Measurements from ENCODE around the gene HHLA2. TPM values are rescaled to one million over a fixed set of nuclear protein-coding genes. Genes with fewer than 3 reads are reported as not detected.
"Not testable (repeated sequence)": the region's sequence is repeated elsewhere in the genome, so short reads cannot be mapped to it uniquely, and the experiment has no call there.

HHLA2 gene
- total RNA-seq, 2 experiments from 2014 or later = 1.1 to 1.3 TPM

- no peak overlapping the region for H3K4me3 Mint-ChIP-seq
- H3K4me1 Mint-ChIP-seq = peaks cover 15% of the 10 kb centered on the region
- DNase-seq = no peak
- no peaks in the 10 kb centered on the region for H3K9me3 Mint-ChIP-seq
- no peak overlapping the region for H3K27ac Mint-ChIP-seq
- H3K36me3 Mint-ChIP-seq = no peaks in the 10 kb centered on the region
- no peaks in the 10 kb centered on the region for H3K27me3 Mint-ChIP-seq
Observed at GRCh38 chr3:108345492-108346205, 49.3 kb downstream of the HHLA2 start.

GRCh38 chr3:108346301-108347227 lies 50.2 kb downstream of the HHLA2 start:
- Mint-ChIP-seq H3K36me3 (no peaks in the 10 kb centered on the region), H3K27me3 (no peaks in the 10 kb centered on the region), H3K4me1 (peaks cover 15% of the 10 kb centered on the region), H3K4me3 (no peak overlapping the region), H3K27ac (no peak overlapping the region), H3K9me3 (no peaks in the 10 kb centered on the region)
- DNase-seq = no peak

GRCh38 chr3:108352176-108352575 lies 55.8 kb downstream of the HHLA2 start:
- Mint-ChIP-seq H3K4me3 (no peak overlapping the region), H3K36me3 (no peaks in the 10 kb centered on the region), H3K27ac (no peak overlapping the region), H3K9me3 (no peaks in the 10 kb centered on the region), H3K27me3 (no peaks in the 10 kb centered on the region), H3K4me1 (no peaks in the 10 kb centered on the region)
- no peak for DNase-seq

DNA sequence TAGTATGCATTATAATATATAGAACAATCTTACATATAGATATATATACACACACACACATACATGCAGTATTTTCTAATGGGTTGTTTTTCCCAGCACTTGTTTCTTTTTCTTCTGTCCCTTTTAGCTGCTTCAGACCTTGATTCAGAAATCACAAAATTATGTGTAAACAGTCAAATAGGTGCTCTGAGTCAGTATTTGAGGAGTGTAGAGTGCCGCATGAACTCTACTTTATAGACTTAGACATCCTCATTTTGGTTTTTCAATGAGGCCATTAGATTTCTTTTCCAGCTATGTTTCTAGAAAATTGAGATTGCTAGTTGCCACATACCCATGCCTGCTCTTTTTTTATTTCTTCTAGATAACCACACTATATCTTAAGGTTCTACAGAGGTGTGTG lies 58.2 kb downstream of the HHLA2 start:
- Mint-ChIP-seq H3K36me3 (no peaks in the 10 kb centered on the region), H3K27me3 (no peaks in the 10 kb centered on the region)
- no peak for DNase-seq

DNA sequence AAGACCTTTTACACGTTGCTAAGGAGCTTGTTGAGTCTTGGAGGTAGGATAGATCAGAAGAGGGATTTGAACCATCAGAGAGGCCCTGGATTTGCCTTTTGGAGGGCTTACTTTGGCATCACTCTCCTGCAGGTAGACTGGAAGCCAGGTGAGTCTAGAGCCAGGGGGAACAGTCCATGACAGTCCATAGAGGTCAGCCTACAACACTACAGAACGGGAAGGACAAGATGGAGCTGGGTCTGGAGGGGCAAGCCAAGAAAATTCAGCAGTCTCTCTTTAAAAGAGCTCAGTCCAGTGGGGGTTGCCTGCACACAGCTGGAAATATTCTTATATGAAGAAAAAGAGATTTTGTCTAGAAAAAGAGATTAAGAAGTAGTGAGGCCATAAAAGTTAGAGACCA lies 60.7 kb downstream of the HHLA2 start:
- H3K4me1 Mint-ChIP-seq = no peaks in the 10 kb centered on the region

More for the DNA sequence above, 58.2 kb downstream of the HHLA2 start:
- Mint-ChIP-seq H3K4me1 (no peaks in the 10 kb centered on the region), H3K27ac (no peak overlapping the region), H3K9me3 (no peaks in the 10 kb centered on the region), H3K4me3 (no peak overlapping the region)

DNA sequence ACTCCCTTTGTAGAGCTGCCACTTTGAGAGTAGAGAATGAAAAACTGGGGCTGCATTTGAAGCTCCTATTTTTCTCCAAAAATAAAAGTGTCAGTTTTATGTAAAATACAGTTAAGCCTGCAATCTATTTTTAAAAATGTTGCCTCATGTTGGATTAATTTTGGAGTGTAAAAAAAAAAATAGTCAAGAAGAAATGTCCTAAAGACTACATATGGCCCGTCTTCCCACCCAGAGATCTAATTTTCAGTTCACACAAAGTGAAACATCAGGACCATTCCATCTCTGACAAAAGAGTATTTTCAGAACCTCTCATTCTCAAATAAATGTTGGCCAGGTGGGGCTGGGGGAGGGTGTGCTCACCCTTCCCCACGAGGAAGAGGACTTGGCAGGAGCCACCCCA lies 62.7 kb downstream of the HHLA2 start:
- H3K27me3 Mint-ChIP-seq = no peaks in the 10 kb centered on the region
- no peak for DNase-seq
- no peaks in the 10 kb centered on the region for H3K36me3 Mint-ChIP-seq
- H3K4me3 Mint-ChIP-seq = no peak overlapping the region
- H3K4me1 Mint-ChIP-seq = no peaks in the 10 kb centered on the region
- H3K9me3 Mint-ChIP-seq = no peaks in the 10 kb centered on the region
- H3K27ac Mint-ChIP-seq = no peak overlapping the region

More for the DNA sequence above, 60.7 kb downstream of the HHLA2 start:
- H3K27ac Mint-ChIP-seq = no peak overlapping the region
- no peaks in the 10 kb centered on the region for H3K9me3 Mint-ChIP-seq
- no peaks in the 10 kb centered on the region for H3K36me3 Mint-ChIP-seq
- no peaks in the 10 kb centered on the region for H3K27me3 Mint-ChIP-seq
- H3K4me3 Mint-ChIP-seq = no peak overlapping the region
- DNase-seq = no peak

DNA sequence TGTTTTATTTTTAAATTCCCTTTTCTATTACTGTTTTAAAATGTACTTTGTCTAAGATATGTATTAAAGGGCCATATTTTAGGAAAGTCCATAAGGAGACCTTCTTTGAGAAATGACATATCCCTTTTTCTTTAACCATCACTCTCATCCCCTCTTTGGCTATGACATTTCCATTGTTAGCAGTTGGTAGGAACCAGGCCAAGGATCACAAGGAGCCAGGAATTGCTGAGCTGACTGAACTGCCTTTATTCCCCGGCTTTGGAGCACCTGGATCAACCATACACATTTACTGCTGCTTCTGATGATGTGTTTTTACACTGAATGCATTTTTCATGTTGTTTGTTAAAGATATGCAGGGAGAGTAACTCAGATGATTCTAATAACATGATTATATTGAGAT lies 79.7 kb downstream of the HHLA2 start:
- H3K27me3 Mint-ChIP-seq = no peaks in the 10 kb centered on the region
- H3K36me3 Mint-ChIP-seq = no peaks in the 10 kb centered on the region
- no peak for DNase-seq
- H3K4me1 Mint-ChIP-seq = no peaks in the 10 kb centered on the region
- H3K9me3 Mint-ChIP-seq = peaks cover 1% of the 10 kb centered on the region
- no peak overlapping the region for H3K4me3 Mint-ChIP-seq
- no peak overlapping the region for H3K27ac Mint-ChIP-seq

DNA sequence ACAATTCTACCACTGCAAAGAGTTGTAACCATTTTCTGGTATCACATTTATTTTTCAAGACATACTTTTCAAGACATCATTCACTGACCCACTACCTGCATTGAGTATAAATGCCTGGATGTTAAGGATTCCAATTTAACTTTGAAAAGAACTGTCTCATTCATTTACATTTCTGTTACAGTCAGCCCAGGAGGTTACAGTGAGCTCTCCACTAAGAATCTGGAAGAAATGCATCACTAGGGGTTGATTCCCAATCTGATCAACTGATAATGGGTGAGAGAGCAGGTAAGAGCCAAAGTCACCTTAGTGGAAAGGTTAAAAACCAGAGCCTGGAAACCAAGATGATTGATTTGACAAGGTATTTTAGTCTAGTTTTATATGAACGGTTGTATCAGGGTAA lies 81.0 kb downstream of the HHLA2 start:
- no peak for DNase-seq
- H3K27ac Mint-ChIP-seq = no peak overlapping the region
- no peak overlapping the region for H3K4me3 Mint-ChIP-seq
- H3K9me3 Mint-ChIP-seq = peaks cover 1% of the 10 kb centered on the region
- no peaks in the 10 kb centered on the region for H3K27me3 Mint-ChIP-seq
- H3K36me3 Mint-ChIP-seq = no peaks in the 10 kb centered on the region
- peaks cover 6% of the 10 kb centered on the region for H3K4me1 Mint-ChIP-seq

- DNase-seq = no peak
Observed at GRCh38 chr3:108378153-108378951, 82.0 kb downstream of the HHLA2 start.

GRCh38 chr3:108378952-108379342 lies 82.6 kb downstream of the HHLA2 start:
- H3K27ac Mint-ChIP-seq, DNase-seq, H3K36me3 Mint-ChIP-seq, H3K9me3 Mint-ChIP-seq, H3K4me3 Mint-ChIP-seq, H3K27me3 Mint-ChIP-seq, H3K4me1 Mint-ChIP-seq: not testable (repeated sequence)

More at GRCh38 chr3:108378153-108378951, 82.0 kb downstream of the HHLA2 start:
- no peaks in the 10 kb centered on the region for H3K9me3 Mint-ChIP-seq
- no peak overlapping the region for H3K4me3 Mint-ChIP-seq
- H3K27ac Mint-ChIP-seq = no peak overlapping the region
- peaks cover 6% of the 10 kb centered on the region for H3K4me1 Mint-ChIP-seq
- H3K36me3 Mint-ChIP-seq = no peaks in the 10 kb centered on the region
- no peaks in the 10 kb centered on the region for H3K27me3 Mint-ChIP-seq

DNA sequence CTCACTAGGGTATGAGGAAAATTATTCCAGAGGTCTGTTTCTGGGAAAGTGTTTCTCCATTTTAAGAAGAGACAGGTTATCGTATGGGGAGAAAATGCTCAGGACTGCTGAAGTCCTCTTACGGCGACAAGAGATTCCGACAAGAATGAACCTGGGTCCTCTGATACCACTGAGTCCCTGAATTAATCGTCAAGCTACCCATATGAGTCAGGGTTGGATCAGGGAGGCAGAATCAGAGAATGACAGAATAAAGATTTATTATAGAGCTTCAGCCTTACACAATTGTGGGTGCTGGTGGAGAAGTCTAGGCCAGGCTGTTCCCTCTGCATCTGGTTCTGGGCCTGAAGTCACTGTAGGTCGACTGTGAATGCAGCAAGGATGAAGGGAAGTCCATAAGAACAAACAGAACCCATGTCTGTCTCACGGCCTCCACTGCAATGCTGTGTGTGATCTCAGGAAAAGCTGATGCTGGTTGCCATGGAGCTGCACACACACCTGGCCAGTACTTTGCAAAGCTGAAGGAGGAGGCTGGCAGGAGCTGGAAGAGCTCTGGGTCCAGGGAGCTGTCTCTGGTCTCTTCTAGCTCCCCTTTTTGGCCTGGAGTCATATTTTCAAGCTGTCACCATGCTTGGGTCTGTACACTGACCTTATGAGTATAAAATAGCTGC lies 83.9 kb downstream of the HHLA2 start:
- H3K27me3 Mint-ChIP-seq = no peaks in the 10 kb centered on the region
- H3K27ac Mint-ChIP-seq = no peak overlapping the region
- peaks cover 6% of the 10 kb centered on the region for H3K4me1 Mint-ChIP-seq
- no peak overlapping the region for H3K4me3 Mint-ChIP-seq
- no peaks in the 10 kb centered on the region for H3K9me3 Mint-ChIP-seq
- H3K36me3 Mint-ChIP-seq = no peaks in the 10 kb centered on the region
- DNase-seq = no peak

DNA sequence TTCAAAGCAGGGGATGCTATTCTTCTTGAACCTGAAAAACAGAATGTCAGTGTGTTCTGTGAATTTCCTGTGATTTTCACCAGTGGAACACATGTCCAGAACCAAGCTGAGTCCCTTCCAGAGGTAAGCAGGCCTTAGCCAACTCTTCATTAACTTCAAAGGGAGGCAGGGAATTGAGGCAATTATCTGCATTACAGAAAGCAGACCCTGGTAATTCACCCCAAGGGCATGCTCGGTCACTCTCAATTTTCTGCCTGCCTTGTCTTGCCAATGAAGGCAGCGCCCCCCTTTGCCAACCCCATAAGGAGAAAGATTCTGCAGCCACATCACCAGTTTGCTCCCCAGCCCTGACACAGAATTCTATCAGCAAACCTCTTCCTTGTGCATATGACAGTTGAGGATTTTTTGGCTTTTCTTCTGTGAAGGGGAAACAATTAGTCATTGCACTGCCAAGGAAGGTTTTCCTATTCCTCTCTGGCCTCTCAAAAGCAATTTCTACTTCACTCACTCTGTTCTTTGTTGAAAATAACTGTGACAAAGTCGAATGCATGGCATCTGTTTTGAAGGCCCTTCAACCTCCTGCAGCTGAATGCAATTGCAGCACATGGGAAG lies 85.3 kb downstream of the HHLA2 start:
- Mint-ChIP-seq H3K4me1 (peaks cover 6% of the 10 kb centered on the region), H3K27me3 (no peaks in the 10 kb centered on the region), H3K27ac (no peak overlapping the region), H3K4me3 (no peak overlapping the region), H3K9me3 (no peaks in the 10 kb centered on the region), H3K36me3 (no peaks in the 10 kb centered on the region)
- DNase-seq = no peak

DNA sequence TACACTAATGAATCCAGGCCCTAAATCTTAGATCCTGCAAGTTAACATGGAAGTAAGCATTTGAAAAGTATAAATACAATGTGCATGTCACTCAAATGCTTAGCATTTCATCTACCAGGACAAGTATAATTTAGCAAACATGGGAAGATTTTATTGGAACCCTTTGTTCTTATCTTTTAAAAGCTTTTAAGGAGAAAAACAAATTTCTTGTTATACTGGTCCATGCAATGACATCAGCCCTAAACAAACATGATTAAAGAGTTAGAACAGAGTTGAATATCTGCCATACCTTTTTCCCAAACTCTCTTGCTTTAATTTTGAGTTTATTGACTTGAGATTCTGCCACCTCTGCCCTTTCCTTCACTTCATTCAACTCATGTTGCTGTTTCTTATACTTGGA lies 87.0 kb downstream of the HHLA2 start:
- DNase-seq = no peak
- no peaks in the 10 kb centered on the region for H3K27me3 Mint-ChIP-seq
- H3K27ac Mint-ChIP-seq = no peak overlapping the region
- H3K4me1 Mint-ChIP-seq = peaks cover 21% of the 10 kb centered on the region
- H3K9me3 Mint-ChIP-seq = no peaks in the 10 kb centered on the region
- H3K4me3 Mint-ChIP-seq = no peak overlapping the region
- no peaks in the 10 kb centered on the region for H3K36me3 Mint-ChIP-seq

DNA sequence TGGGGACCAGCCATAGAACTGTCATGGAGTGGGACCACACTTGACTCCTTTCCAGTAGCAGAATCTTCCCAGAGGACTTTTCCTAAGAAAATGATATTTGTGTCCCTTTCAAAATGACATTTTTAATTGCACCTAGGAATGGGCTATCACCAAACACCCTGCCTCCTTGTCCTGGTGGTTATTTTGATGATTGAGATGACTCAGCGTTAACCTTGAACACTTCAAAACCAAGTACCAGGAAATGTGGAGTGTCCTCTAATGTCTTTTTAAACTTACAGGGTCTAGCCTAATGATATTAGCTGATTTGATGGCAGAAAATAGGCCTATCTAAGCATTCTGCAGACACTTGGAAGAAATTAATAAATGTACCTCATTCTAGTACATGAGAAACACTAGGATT lies 90.7 kb downstream of the HHLA2 start:
- no peak for DNase-seq
- no peaks in the 10 kb centered on the region for H3K36me3 Mint-ChIP-seq
- peaks cover 26% of the 10 kb centered on the region for H3K4me1 Mint-ChIP-seq
- peaks cover 4% of the 10 kb centered on the region for H3K27me3 Mint-ChIP-seq
- no peak overlapping the region for H3K27ac Mint-ChIP-seq
- H3K9me3 Mint-ChIP-seq = no peaks in the 10 kb centered on the region
- no peak overlapping the region for H3K4me3 Mint-ChIP-seq
